ENCODE data around the gene BRI3.

BRI3 gene

GRCh38 chr7:98288064-98288823 lies 6.8 kb downstream of the BRI3 start:
- DNase-seq (ENCODE audit: extremely low read depth, low read depth): no peak
- no peak for TF ChIP-seq CTCF (IDR thresholded peaks at IDR 0.05; ENCODE audit: low read depth, low read length)

- TF ChIP-seq CTCF (IDR thresholded peaks at IDR 0.05; ENCODE audit: low read depth, low read length): no peak
- no peak for DNase-seq (ENCODE audit: extremely low read depth, low read depth)
These were observed 7.9 kb downstream of the BRI3 start for GRCh38 chr7:98289333-98289875.

DNA sequence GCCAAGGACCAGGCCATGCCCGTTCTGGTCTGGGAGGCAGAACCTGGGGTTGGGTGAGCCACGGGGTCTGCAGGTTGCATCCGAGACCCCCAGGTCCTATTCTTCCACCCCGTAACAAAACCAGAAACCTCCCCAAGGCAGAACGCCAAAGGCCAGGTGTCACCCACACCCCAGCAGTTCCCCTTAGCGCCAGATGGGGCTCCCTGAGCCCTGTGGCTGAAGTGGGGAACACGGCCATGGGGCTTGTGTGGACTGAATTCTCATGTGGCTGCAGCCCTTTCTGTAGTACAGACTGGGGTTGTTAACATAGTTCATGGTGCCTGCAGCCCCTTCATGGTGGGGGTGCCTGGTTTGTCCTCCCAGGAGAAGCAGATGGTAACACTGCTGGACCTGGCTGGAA lies 10.2 kb downstream of the BRI3 start:
- no peak for DNase-seq (ENCODE audit: extremely low read depth, low read depth)
- TF ChIP-seq CTCF (IDR thresholded peaks at IDR 0.05; ENCODE audit: low read depth, low read length): peak; percentile 3; the same call in 1 of the 2 replicates

- DNase-seq (ENCODE audit: extremely low read depth, low read depth): no peak
- no peak for TF ChIP-seq CTCF (IDR thresholded peaks at IDR 0.05; ENCODE audit: low read depth, low read length)
These were observed 11.8 kb downstream of the BRI3 start for GRCh38 chr7:98293265-98293664.

DNA sequence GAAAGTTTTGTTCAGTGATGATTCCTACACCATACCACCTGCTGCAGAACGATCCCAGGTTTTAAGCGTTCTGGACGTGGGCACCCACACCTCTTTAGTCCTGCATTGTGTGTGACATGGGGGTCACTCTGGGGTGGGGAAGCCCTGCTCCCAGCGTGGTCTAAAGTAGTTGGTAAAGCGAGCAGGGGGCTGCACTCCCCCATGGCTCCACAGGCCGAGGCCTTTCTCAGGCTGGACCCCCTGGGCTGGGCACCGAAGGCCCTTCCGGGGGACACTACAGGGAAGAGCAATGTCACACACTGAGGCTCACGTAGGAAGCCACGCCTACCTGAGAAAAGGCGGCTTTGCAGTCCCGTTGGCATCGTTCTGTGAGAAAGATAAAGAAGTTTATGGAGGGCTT lies 12.3 kb downstream of the BRI3 start:
- no peak for TF ChIP-seq CTCF (IDR thresholded peaks at IDR 0.05; ENCODE audit: low read depth, low read length)
- DNase-seq (ENCODE audit: extremely low read depth, low read depth): no peak

GRCh38 chr7:98294326-98294725 lies 12.8 kb downstream of the BRI3 start:
- no peak for DNase-seq (ENCODE audit: extremely low read depth, low read depth)
- TF ChIP-seq CTCF (IDR thresholded peaks at IDR 0.05; ENCODE audit: low read depth, low read length): no peak

- no peak for DNase-seq (ENCODE audit: extremely low read depth, low read depth)
- peak; percentile 66 for TF ChIP-seq CTCF (IDR thresholded peaks at IDR 0.05; ENCODE audit: low read depth, low read length)
These were observed 13.4 kb downstream of the BRI3 start for GRCh38 chr7:98294798-98295382.
